HUES48 (cell line): ENCODE measurements around the gene ILDR2.
A peak's percentile ranks its signal among the peaks of the same experiment; 100 is the strongest.

Experiments used
- H3K27ac ChIP-seq: one replicate; pipeline ENCODE4 v1.7.0; 2013; ENCODE audit warnings: low read depth, low read length, inconsistent platforms
- H3K27me3 ChIP-seq: 2 replicates; pipeline ENCODE4 v1.6.1; 2013; ENCODE audit warnings: mild to moderate bottlenecking, low read length; ENCODE audit not compliant: control insufficient read depth, insufficient read depth
- H3K36me3 ChIP-seq: 2 replicates; pipeline ENCODE4 v1.6.1; 2013; ENCODE audit warnings: low read length; ENCODE audit not compliant: control insufficient read depth, insufficient read depth
- H3K4me1 ChIP-seq: 2 replicates; pipeline ENCODE4 v1.6.1; 2013; ENCODE audit warnings: mild to moderate bottlenecking, low read length; ENCODE audit not compliant: control insufficient read depth, insufficient read depth
- H3K4me3 ChIP-seq: 2 replicates; pipeline ENCODE4 v1.5.1; 2013; ENCODE audit warnings: mild to moderate bottlenecking, low read depth, low read length
- H3K9ac ChIP-seq: 2 replicates; pipeline ENCODE4 v1.6.1; 2013; ENCODE audit warnings: mild to moderate bottlenecking, low read depth, low read length, moderate library complexity
- H3K9me3 ChIP-seq: 2 replicates; pipeline ENCODE4 v1.6.1; 2013; ENCODE audit warnings: low read length; ENCODE audit not compliant: control insufficient read depth, insufficient read depth

Gene ILDR2

GRCh38 chr1:166947398-166948043, 27.8 kb downstream of the ILDR2 start:
- H3K9me3 ChIP-seq: no peaks in the 10 kb centered on the region
- peak overlapping the region; percentile 10 for H3K27ac ChIP-seq
- H3K4me1 ChIP-seq: peaks cover 36% of the 10 kb centered on the region
- H3K36me3 ChIP-seq: no peaks in the 10 kb centered on the region
- no peak overlapping the region for H3K9ac ChIP-seq
- peak overlapping the region; percentile 61 for H3K4me3 ChIP-seq
- peaks cover 53% of the 10 kb centered on the region for H3K27me3 ChIP-seq

DNA sequence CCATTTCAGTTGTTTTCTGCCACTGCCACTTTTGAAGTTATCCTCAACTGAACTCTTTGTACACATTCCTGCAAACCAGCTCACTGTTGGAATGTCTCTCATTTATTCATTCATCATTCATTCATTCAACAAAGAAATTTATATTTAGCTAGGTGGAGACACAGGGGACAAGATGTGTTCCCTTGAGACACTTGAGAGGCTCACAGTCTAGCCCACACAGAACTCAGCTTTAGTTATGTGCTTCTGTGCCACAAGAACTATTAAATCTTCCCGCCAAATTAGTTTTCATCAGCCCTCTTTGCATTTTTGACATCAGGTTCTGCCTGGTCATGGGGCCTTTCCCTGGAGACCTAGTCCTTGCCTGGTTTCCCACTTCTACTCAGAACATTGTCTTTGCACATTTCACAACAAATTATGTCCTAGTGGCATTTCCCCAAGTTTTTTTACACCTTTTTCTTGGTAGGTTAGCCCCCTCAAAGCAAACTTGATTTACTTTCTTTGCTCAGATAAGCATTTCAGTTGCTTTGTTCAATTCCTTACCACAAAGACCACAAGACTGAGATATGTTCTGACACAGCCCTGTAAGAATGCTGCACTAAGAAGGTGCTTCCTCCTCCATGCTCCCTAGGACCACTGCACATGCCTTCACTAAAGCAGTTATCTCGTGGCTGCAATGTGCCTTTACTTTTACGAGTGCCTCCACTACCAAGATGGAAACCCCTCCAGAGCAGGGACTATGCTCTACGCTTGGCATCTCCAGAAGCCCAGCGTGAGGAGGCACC, 31.0 kb downstream of the ILDR2 start:
- Histone ChIP-seq H3K9me3 (no peaks in the 10 kb centered on the region), H3K36me3 (no peaks in the 10 kb centered on the region), H3K4me1 (peaks cover 6% of the 10 kb centered on the region), H3K9ac (no peak overlapping the region), H3K27ac (no peak overlapping the region), H3K27me3 (peaks cover 41% of the 10 kb centered on the region), H3K4me3 (no peak overlapping the region)

DNA sequence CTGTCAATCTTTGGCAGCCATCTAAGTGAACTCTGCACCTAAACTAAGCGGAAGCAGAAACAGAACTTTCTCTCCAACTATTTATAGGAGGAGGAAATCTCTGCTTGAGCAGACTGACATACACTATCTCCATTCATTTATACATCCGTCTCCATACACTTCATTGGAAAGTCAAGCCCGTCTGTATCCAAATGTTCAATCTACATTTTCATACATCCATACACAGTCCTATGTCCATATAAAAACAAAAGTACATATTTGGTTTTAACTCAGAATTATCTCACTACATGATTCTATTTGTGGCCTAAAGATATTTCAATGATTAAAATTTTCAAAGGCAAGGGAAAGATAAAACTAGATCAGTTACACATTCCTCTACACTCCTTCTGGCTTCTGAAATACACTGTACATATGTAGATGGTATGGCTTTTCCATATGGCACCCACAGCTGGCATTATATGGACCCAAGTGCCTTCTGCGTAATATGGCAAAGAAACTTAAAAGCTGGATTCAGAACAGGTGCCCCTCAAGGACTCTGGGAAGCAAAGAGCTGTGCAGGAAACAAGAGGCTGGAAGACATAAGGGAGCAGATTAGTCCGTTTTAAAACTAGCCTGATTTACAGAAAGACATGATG, 35.5 kb downstream of the ILDR2 start:
- no peak overlapping the region for H3K9ac ChIP-seq
- no peaks in the 10 kb centered on the region for H3K36me3 ChIP-seq
- no peaks in the 10 kb centered on the region for H3K9me3 ChIP-seq
- no peak overlapping the region for H3K27ac ChIP-seq
- no peaks in the 10 kb centered on the region for H3K4me1 ChIP-seq
- H3K27me3 ChIP-seq: no peaks in the 10 kb centered on the region
- no peak overlapping the region for H3K4me3 ChIP-seq

DNA sequence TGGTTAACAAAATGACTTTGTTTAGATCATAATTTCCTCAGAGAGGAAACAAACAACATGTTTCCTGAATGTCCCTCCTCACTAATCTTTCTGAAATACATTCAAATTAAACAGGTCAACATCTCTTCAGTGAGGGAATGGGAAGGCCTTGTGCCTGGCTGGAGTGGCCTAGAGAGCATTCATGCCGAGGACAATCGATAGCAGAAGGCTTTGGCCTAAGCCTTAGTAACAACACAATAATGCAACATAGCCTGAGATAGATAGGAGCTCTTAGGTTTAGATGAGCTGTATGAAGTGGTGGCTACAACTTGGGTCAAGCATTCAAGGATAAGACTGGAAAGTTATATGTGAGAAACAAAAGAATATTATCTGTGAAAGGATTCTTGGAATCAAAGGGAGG, 37.4 kb downstream of the ILDR2 start:
- no peak overlapping the region for H3K4me3 ChIP-seq
- H3K36me3 ChIP-seq: no peaks in the 10 kb centered on the region
- no peak overlapping the region for H3K27ac ChIP-seq
- no peaks in the 10 kb centered on the region for H3K9me3 ChIP-seq
- no peak overlapping the region for H3K9ac ChIP-seq
- H3K4me1 ChIP-seq: peaks cover 4% of the 10 kb centered on the region; the same call in 1 of the 2 replicates
- no peaks in the 10 kb centered on the region for H3K27me3 ChIP-seq

- H3K27me3 ChIP-seq: no peaks in the 10 kb centered on the region; the same call in 1 of the 2 replicates
- H3K36me3 ChIP-seq: no peaks in the 10 kb centered on the region
- no peak overlapping the region for H3K4me3 ChIP-seq
- H3K4me1 ChIP-seq: peaks cover 4% of the 10 kb centered on the region; the same call in 1 of the 2 replicates
- no peak overlapping the region for H3K27ac ChIP-seq
- H3K9ac ChIP-seq: no peak overlapping the region
- H3K9me3 ChIP-seq: no peaks in the 10 kb centered on the region
These were observed 38.0 kb downstream of the ILDR2 start for GRCh38 chr1:166937329-166937728.

GRCh38 chr1:166933633-166934032, 41.7 kb downstream of the ILDR2 start:
- Histone ChIP-seq H3K36me3 (no peaks in the 10 kb centered on the region), H3K4me3 (no peak overlapping the region), H3K4me1 (peaks cover 4% of the 10 kb centered on the region; the same call in 1 of the 2 replicates), H3K27ac (no peak overlapping the region), H3K27me3 (no peaks in the 10 kb centered on the region; the same call in 1 of the 2 replicates), H3K9me3 (no peaks in the 10 kb centered on the region), H3K9ac (no peak overlapping the region)

DNA sequence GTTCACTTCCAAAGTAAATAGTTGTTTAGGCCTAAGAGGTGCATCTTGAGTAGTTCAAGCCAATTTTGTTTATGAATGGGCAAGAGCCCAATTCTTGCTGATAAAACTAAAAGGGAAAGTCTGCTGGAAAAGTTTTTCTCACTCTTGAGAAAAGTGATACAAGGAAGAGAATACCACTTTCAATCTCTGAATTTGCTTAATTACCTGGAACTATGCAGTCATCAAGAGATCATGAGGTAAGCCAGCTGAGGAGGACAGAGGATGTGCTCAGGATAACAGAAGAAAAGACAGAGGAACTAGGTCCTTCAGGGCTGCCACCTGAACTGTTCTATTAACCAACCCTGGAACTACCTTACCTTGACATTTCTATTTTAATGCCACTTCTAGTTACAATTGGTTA, 42.2 kb downstream of the ILDR2 start:
- Histone ChIP-seq H3K27me3 (no peaks in the 10 kb centered on the region; the same call in 1 of the 2 replicates), H3K27ac (no peak overlapping the region), H3K36me3 (no peaks in the 10 kb centered on the region), H3K9me3 (no peaks in the 10 kb centered on the region), H3K4me3 (no peak overlapping the region), H3K9ac (no peak overlapping the region), H3K4me1 (peaks cover 4% of the 10 kb centered on the region; the same call in 1 of the 2 replicates)

DNA sequence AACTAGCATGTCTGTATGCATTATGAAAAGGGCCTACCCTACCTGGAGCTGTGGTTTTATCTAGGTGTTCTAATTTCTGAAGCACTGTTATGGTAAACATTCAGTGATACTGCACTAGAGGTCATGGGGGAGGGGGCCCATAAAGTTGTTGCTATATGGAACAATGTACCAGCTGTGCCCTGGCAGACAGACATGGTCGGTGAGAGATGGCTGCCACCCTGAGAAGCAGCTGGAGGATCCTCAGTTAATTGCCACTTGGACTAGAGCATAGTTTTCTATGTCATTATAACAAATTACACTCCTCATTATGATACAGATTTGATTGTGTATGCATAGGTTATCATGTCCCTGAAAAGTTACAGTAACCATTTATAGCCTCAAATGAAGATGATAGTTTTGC, 45.4 kb downstream of the ILDR2 start:
- Histone ChIP-seq H3K36me3 (no peaks in the 10 kb centered on the region), H3K9ac (no peak overlapping the region), H3K27me3 (no peaks in the 10 kb centered on the region; the same call in 1 of the 2 replicates), H3K4me1 (peaks cover 9% of the 10 kb centered on the region; the same call in 1 of the 2 replicates), H3K9me3 (no peaks in the 10 kb centered on the region), H3K27ac (no peak overlapping the region), H3K4me3 (no peak overlapping the region)

DNA sequence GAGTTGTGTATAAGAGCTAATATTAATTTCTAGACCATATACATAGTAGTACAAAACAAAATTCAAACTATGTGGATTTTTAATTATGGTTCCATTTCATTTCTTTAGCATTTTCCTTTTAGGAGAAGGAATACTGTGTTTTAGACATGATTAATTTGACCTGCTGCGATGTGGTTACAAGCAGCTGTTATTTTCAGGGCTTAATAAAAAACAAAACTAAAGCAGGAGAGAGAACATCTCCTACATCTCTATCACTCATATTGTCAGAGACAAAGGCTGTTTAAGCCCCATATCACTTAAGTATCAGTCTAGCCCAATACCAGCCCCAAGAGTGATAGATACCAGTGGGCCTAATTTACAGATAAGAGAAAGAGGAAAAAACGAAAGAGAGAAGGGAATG, 47.6 kb downstream of the ILDR2 start:
- 0 out of 2 replicates have a peak, but pooled peaks cover 4% of the 10 kb centered on the region for H3K4me1 ChIP-seq
- H3K27ac ChIP-seq: no peak overlapping the region
- H3K27me3 ChIP-seq: peaks cover 7% of the 10 kb centered on the region
- no peak overlapping the region for H3K9ac ChIP-seq
- H3K4me3 ChIP-seq: no peak overlapping the region
- no peaks in the 10 kb centered on the region for H3K36me3 ChIP-seq
- no peaks in the 10 kb centered on the region for H3K9me3 ChIP-seq

- Histone ChIP-seq H3K9ac (no peak overlapping the region), H3K4me3 (no peak overlapping the region), H3K4me1 (0 out of 2 replicates have a peak, but pooled peaks cover 4% of the 10 kb centered on the region), H3K36me3 (no peaks in the 10 kb centered on the region), H3K9me3 (no peaks in the 10 kb centered on the region), H3K27ac (no peak overlapping the region), H3K27me3 (peaks cover 24% of the 10 kb centered on the region)
These were observed 49.4 kb downstream of the ILDR2 start for GRCh38 chr1:166925810-166926478.
